Measurements from ENCODE around the gene PTPN4. TPM values are rescaled to one million over a fixed set of nuclear protein-coding genes. Genes with fewer than 3 reads are reported as not detected.

The PTPN4 gene
- total and polyA plus RNA-seq, 2 donors (not counting 1 experiment from before 2014, with no cell fraction given) = 5.3 to 22.3 TPM

DNA sequence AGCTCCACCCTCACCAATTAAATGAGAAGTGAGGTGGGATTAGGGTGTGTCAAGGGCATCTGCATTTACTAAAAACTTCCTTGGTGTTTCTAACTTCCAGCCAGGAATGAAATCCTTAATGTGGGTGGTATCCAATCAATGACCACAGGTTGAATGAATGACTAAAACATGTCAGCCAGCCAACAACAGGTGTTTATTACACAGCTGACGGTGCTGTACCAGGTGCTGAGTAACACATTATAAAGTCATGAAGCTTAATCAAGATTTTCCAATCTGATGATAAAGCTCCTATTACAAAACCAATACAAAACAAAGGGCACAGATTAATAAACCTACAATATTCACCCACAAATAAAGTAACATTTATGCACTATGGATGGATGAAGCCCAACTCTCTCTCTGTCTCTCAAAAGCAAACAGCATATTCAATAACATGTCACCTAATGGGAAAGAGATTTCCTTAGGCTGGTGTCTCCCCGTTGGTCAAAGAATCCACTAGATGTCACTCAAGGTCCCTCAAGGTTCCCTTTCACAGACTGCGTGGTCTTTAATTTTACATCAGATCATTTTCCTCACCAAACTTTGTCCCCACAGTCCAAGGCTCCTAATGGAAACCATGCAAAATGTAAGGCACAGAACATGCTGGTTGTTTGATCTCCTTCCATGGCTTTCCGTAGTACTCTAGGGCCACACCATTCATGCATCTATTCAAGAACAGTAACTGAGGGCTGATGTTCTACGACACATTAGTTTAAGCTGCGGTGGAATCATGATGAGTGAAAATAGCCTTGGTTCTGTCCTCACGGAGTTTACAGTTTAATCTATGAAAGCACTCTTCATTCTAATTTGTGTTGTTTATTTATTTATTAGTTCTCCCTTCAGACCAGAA, 6.4 kb upstream of the PTPN4 start:
- H3K4me1 ChIP-seq (ENCODE audit: control insufficient read depth, extremely low read depth, insufficient read depth, low read length) = peaks cover 7% of the 10 kb centered on the region
- DNase-seq (ENCODE audit: low read depth in 2 of 2) = peak; percentile 26 to 66
- no peak overlapping the region for H3K4me2 ChIP-seq (ENCODE audit: extremely low read depth, insufficient read depth, low read length)
- H4K20me1 ChIP-seq (ENCODE audit: control insufficient read depth, extremely low read depth, insufficient read depth, low read length) = no peaks in the 10 kb centered on the region
- H3K4me3 ChIP-seq (replicated peaks in 1 of 4; ENCODE audit: control extremely low read depth in 1 of 4, insufficient read depth in 1 of 4, low read depth in 3 of 4, low read length in 4 of 4) = no peak overlapping the region
- no peaks in the 10 kb centered on the region for H3K36me3 ChIP-seq (ENCODE audit: control insufficient read depth, insufficient read depth, low read length)
- no peak overlapping the region for H2AFZ ChIP-seq (ENCODE audit: low read length)
- no peaks in the 10 kb centered on the region for H3K27me3 ChIP-seq (ENCODE audit: control insufficient read depth, insufficient read depth, low read length)
- TF ChIP-seq EZH2 (IDR thresholded peaks at IDR 0.05; ENCODE audit: low read length, missing control alignments) (no peak), CTCF (conservative IDR thresholded peaks at IDR 0.05 in 1 of 2, IDR thresholded peaks at IDR 0.05 in 1 of 2; ENCODE audit: low read depth in 1 of 2, low read length in 2 of 2) (peak; percentile 60 to 72)
- H3K9ac ChIP-seq (ENCODE audit: insufficient read depth, low read length) = no peak overlapping the region
- H3K79me2 ChIP-seq (ENCODE audit: control insufficient read depth, insufficient read depth, low read length) = no peaks in the 10 kb centered on the region
- H3K27ac ChIP-seq (ENCODE audit: insufficient read depth, low read length) = no peak overlapping the region
- H3K9me3 ChIP-seq (ENCODE audit: control insufficient read depth, insufficient read depth, low read depth, low read length) = no peaks in the 10 kb centered on the region

DNA sequence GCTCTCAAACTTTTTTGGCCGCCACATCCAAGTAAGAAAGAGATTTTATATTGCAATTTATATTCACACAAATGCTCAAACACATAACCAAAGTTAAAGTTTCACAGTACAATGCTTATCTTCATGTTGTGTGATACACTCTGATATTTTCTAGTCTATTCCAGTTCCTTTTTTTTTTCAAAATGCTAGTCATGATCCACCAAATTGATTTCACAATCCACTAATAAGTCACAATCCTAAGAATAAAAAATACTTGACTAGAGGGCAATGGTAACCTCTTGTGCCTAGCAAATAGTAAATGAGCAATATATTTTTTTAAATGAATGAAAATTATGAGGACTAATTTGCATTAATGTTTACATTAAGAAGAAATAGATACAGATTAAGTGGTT, 5.8 kb upstream of the PTPN4 start:
- Histone ChIP-seq H3K4me3 (replicated peaks in 1 of 4; ENCODE audit: control extremely low read depth in 1 of 4, insufficient read depth in 1 of 4, low read depth in 3 of 4, low read length in 4 of 4) (no peak overlapping the region), H3K27ac (ENCODE audit: insufficient read depth, low read length) (no peak overlapping the region), H3K4me1 (ENCODE audit: control insufficient read depth, extremely low read depth, insufficient read depth, low read length) (peaks cover 7% of the 10 kb centered on the region), H2AFZ (ENCODE audit: low read length) (no peak overlapping the region), H3K36me3 (ENCODE audit: control insufficient read depth, insufficient read depth, low read length) (no peaks in the 10 kb centered on the region), H3K9me3 (ENCODE audit: control insufficient read depth, insufficient read depth, low read depth, low read length) (no peaks in the 10 kb centered on the region), H3K79me2 (ENCODE audit: control insufficient read depth, insufficient read depth, low read length) (no peaks in the 10 kb centered on the region), H3K27me3 (ENCODE audit: control insufficient read depth, insufficient read depth, low read length) (no peaks in the 10 kb centered on the region), H3K4me2 (ENCODE audit: extremely low read depth, insufficient read depth, low read length) (no peak overlapping the region), H4K20me1 (ENCODE audit: control insufficient read depth, extremely low read depth, insufficient read depth, low read length) (no peaks in the 10 kb centered on the region), H3K9ac (ENCODE audit: insufficient read depth, low read length) (no peak overlapping the region)
- DNase-seq (ENCODE audit: low read depth in 2 of 2) = no peak
- TF ChIP-seq CTCF (conservative IDR thresholded peaks at IDR 0.05 in 1 of 2, IDR thresholded peaks at IDR 0.05 in 1 of 2; ENCODE audit: low read depth in 1 of 2, low read length in 2 of 2) (no peak), EZH2 (IDR thresholded peaks at IDR 0.05; ENCODE audit: low read length, missing control alignments) (no peak)

DNA sequence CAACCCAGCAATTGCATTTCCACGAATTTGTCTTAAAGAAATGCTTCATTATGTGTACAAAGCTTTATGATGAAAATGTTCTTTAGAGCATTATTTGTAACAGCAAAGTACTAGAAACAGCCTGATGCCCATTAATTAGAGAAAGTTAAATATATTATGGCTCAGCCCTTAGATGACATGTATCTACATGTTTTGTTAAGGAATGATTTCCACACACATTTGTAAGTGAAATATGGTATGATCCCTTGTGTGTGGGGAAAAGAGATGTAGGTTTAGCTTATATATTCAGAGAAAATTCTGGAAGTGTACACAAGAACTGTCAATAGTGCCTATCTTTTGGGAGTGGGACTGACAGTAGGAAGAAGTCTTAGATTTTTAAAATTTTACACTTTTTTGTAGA, 3.8 kb upstream of the PTPN4 start:
- Histone ChIP-seq H3K9me3 (ENCODE audit: control insufficient read depth, insufficient read depth, low read depth, low read length) (no peaks in the 10 kb centered on the region), H3K4me1 (ENCODE audit: control insufficient read depth, extremely low read depth, insufficient read depth, low read length) (peaks cover 2% of the 10 kb centered on the region), H3K9ac (ENCODE audit: insufficient read depth, low read length) (no peak overlapping the region), H3K79me2 (ENCODE audit: control insufficient read depth, insufficient read depth, low read length) (no peaks in the 10 kb centered on the region), H3K4me3 (replicated peaks in 1 of 4; ENCODE audit: control extremely low read depth in 1 of 4, insufficient read depth in 1 of 4, low read depth in 3 of 4, low read length in 4 of 4) (no peak overlapping the region), H3K4me2 (ENCODE audit: extremely low read depth, insufficient read depth, low read length) (no peak overlapping the region), H4K20me1 (ENCODE audit: control insufficient read depth, extremely low read depth, insufficient read depth, low read length) (no peaks in the 10 kb centered on the region), H2AFZ (ENCODE audit: low read length) (no peak overlapping the region), H3K36me3 (ENCODE audit: control insufficient read depth, insufficient read depth, low read length) (no peaks in the 10 kb centered on the region), H3K27me3 (ENCODE audit: control insufficient read depth, insufficient read depth, low read length) (no peaks in the 10 kb centered on the region), H3K27ac (ENCODE audit: insufficient read depth, low read length) (no peak overlapping the region)
- DNase-seq (ENCODE audit: low read depth in 2 of 2) = no peak
- TF ChIP-seq EZH2 (IDR thresholded peaks at IDR 0.05; ENCODE audit: low read length, missing control alignments) (no peak), CTCF (conservative IDR thresholded peaks at IDR 0.05 in 1 of 2, IDR thresholded peaks at IDR 0.05 in 1 of 2; ENCODE audit: low read depth in 1 of 2, low read length in 2 of 2) (no peak)
